GM23338 (cell line): ENCODE measurements around the gene CUBN.

Experiments used
- CREB1 ChIP-seq: fragments of 250-450 bp; sonication (Bioruptor Pico); IDR thresholded peaks from 2 replicates; pipeline ENCODE4 v1.5.0; 2020; ENCODE audit warnings: low read depth, mild to moderate bottlenecking, moderate library complexity
- EZH2 ChIP-seq: fragments of 200-600 bp; sonication (generic); IDR thresholded peaks from one replicate; pipeline ENCODE4 v1.8.0; 2017; ENCODE audit warnings: antibody characterized with exemption, mild to moderate bottlenecking, low read depth; ENCODE audit not compliant: unreplicated experiment
- EZH2phosphoT487 ChIP-seq: fragments of 200-600 bp; sonication (generic); IDR thresholded peaks from one replicate; pipeline ENCODE4 v1.8.1; 2018; ENCODE audit warnings: antibody characterized with exemption; ENCODE audit not compliant: unreplicated experiment
- JUNB ChIP-seq: IDR thresholded peaks from one replicate; pipeline ENCODE4 v1.6.1; 2016; ENCODE audit warnings: antibody characterized with exemption; ENCODE audit not compliant: unreplicated experiment
- NANOG ChIP-seq: IDR thresholded peaks from 2 replicates; pipeline ENCODE4 v1.6.1; 2016; ENCODE audit warnings: antibody characterized with exemption, borderline replicate concordance
- POLR2AphosphoS5 ChIP-seq: IDR thresholded peaks from 2 replicates; pipeline ENCODE4 v1.6.1; 2016; ENCODE audit warnings: antibody characterized with exemption, low read depth
- STAT1 ChIP-seq: IDR thresholded peaks from one replicate; pipeline ENCODE4 v1.6.1; 2016; ENCODE audit warnings: antibody characterized with exemption; ENCODE audit not compliant: unreplicated experiment
- ZNF114 ChIP-seq: fragments of 250-450 bp; sonication (Bioruptor Pico); IDR thresholded peaks from 2 replicates; pipeline ENCODE4 v1.5.0; 2020; ENCODE audit warnings: mild to moderate bottlenecking, moderate library complexity
- ZNF331 ChIP-seq: fragments of 250-450 bp; sonication (Bioruptor Pico); IDR thresholded peaks from 2 replicates; pipeline ENCODE4 v1.5.0; 2020; ENCODE audit warnings: low read depth, mild to moderate bottlenecking, moderate library complexity
- ZNF462 ChIP-seq: fragments of 250-450 bp; sonication (Bioruptor Pico); IDR thresholded peaks from 2 replicates; pipeline ENCODE4 v1.5.0; 2020; ENCODE audit warnings: mild to moderate bottlenecking, moderate library complexity
- TF ChIP-seq, protein P1 (sequence below), 2 experiments: fragments of 200-600 bp in 1 of 2; sonication (generic) in 1 of 2; conservative IDR thresholded peaks; 2 replicates each; pipeline versions ENCODE4 v1.5.1 to v1.6.1; 2016 to 2017; ENCODE audit warnings: antibody characterized with exemption in 2 of 2, low read depth in 2 of 2, mild to moderate bottlenecking in 2 of 2, moderate library complexity in 1 of 2
- TF ChIP-seq, protein P2 (sequence below): IDR thresholded peaks from one replicate; pipeline ENCODE4 v1.6.1; 2018; ENCODE audit warnings: antibody characterized with exemption; ENCODE audit not compliant: unreplicated experiment
- TF ChIP-seq, protein P3 (sequence below): IDR thresholded peaks from 2 replicates; pipeline ENCODE4 v1.6.1; 2016; ENCODE audit warnings: antibody characterized with exemption

DNA sequence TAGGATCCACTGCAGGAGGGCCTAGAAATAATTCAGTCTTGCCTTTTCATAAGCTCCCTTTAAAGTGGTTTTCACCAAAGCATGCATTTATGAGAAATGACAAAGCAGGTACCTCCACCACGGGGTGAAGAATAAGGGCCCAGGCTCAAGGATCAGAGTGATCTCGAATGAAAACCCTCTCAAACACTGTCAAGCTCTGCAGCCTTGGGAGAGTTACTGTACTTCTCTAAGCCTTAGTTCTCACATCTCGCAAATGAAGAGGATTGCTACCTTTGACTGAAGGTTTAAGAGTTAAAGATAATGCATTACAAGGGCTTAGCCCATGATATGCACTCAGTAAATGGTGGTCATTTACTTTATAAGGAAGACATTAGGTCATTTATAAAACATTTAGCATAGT, 81.7 kb downstream of the CUBN start:
- TF ChIP-seq, protein P1, sequence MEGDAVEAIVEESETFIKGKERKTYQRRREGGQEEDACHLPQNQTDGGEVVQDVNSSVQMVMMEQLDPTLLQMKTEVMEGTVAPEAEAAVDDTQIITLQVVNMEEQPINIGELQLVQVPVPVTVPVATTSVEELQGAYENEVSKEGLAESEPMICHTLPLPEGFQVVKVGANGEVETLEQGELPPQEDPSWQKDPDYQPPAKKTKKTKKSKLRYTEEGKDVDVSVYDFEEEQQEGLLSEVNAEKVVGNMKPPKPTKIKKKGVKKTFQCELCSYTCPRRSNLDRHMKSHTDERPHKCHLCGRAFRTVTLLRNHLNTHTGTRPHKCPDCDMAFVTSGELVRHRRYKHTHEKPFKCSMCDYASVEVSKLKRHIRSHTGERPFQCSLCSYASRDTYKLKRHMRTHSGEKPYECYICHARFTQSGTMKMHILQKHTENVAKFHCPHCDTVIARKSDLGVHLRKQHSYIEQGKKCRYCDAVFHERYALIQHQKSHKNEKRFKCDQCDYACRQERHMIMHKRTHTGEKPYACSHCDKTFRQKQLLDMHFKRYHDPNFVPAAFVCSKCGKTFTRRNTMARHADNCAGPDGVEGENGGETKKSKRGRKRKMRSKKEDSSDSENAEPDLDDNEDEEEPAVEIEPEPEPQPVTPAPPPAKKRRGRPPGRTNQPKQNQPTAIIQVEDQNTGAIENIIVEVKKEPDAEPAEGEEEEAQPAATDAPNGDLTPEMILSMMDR (conservative IDR thresholded peaks at IDR 0.05; ENCODE audit: low read depth in 2 of 2) = no peak
- TF ChIP-seq POLR2AphosphoS5 = no peak
- TF ChIP-seq CREB1 (CRISPR knock-in tag) = no peak
- TF ChIP-seq, protein P2, sequence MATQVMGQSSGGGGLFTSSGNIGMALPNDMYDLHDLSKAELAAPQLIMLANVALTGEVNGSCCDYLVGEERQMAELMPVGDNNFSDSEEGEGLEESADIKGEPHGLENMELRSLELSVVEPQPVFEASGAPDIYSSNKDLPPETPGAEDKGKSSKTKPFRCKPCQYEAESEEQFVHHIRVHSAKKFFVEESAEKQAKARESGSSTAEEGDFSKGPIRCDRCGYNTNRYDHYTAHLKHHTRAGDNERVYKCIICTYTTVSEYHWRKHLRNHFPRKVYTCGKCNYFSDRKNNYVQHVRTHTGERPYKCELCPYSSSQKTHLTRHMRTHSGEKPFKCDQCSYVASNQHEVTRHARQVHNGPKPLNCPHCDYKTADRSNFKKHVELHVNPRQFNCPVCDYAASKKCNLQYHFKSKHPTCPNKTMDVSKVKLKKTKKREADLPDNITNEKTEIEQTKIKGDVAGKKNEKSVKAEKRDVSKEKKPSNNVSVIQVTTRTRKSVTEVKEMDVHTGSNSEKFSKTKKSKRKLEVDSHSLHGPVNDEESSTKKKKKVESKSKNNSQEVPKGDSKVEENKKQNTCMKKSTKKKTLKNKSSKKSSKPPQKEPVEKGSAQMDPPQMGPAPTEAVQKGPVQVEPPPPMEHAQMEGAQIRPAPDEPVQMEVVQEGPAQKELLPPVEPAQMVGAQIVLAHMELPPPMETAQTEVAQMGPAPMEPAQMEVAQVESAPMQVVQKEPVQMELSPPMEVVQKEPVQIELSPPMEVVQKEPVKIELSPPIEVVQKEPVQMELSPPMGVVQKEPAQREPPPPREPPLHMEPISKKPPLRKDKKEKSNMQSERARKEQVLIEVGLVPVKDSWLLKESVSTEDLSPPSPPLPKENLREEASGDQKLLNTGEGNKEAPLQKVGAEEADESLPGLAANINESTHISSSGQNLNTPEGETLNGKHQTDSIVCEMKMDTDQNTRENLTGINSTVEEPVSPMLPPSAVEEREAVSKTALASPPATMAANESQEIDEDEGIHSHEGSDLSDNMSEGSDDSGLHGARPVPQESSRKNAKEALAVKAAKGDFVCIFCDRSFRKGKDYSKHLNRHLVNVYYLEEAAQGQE = no peak
- TF ChIP-seq EZH2 = no peak
- TF ChIP-seq ZNF462 (CRISPR knock-in tag) = no peak
- TF ChIP-seq EZH2phosphoT487 = no peak
- no peak for TF ChIP-seq JUNB
- no peak for TF ChIP-seq NANOG
- TF ChIP-seq ZNF114 = no peak
- TF ChIP-seq ZNF331 (CRISPR knock-in tag) = no peak
- TF ChIP-seq, protein P3, sequence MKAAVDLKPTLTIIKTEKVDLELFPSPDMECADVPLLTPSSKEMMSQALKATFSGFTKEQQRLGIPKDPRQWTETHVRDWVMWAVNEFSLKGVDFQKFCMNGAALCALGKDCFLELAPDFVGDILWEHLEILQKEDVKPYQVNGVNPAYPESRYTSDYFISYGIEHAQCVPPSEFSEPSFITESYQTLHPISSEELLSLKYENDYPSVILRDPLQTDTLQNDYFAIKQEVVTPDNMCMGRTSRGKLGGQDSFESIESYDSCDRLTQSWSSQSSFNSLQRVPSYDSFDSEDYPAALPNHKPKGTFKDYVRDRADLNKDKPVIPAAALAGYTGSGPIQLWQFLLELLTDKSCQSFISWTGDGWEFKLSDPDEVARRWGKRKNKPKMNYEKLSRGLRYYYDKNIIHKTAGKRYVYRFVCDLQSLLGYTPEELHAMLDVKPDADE = no peak
- no peak for TF ChIP-seq STAT1
